Activated T-cell treated with anti-CD3 and anti-CD28 coated beads, Interleukin-2, amount 50 U/mL, for 72 hours (primary cell): ENCODE results near the gene PPP2R5D. TPM values are rescaled to one million over a fixed set of nuclear protein-coding genes. Genes with fewer than 3 reads are reported as not detected.

Experiments used
- ATAC-seq, 2 donors: fragments of 150-1000 bp; cut with Tn5 transposase; replicated peaks in 1 of 2; 2 replicates each; pipeline ENCODE4 v1.10.0; 2021; ENCODE audit warnings: moderate library complexity in 2 of 2, mild to moderate bottlenecking in 1 of 2
- DNase-seq, 2 donors: peaks; one replicate each; pipeline ENCODE4 v3.0.0; 2021 to 2022; ENCODE audit warnings: mixed read lengths in 1 of 2
- H3K27ac Mint-ChIP-seq: one replicate; pipeline ENCODE4 v1.8.0; 2022; ENCODE audit warnings: mild to moderate bottlenecking, moderate library complexity, mixed read lengths
- H3K27me3 Mint-ChIP-seq: one replicate; pipeline ENCODE4 v1.8.0; 2022; ENCODE audit warnings: low read depth, mixed read lengths
- H3K36me3 Mint-ChIP-seq, 2 donors: one replicate each; pipeline ENCODE4 v1.8.0; 2022; ENCODE audit warnings: mixed read lengths in 2 of 2, mild to moderate bottlenecking in 1 of 2; ENCODE audit not compliant: insufficient read depth in 2 of 2
- H3K4me1 Mint-ChIP-seq: one replicate; pipeline ENCODE4 v1.8.0; 2022; ENCODE audit warnings: low read depth, mixed read lengths
- H3K4me3 Mint-ChIP-seq, 2 donors: one replicate each; pipeline ENCODE4 v1.8.0; 2022; ENCODE audit warnings: mild to moderate bottlenecking in 2 of 2, mixed read lengths in 2 of 2, moderate library complexity in 2 of 2
- H3K9me3 Mint-ChIP-seq, 2 donors: one replicate each; pipeline ENCODE4 v1.8.0; 2022; ENCODE audit warnings: mixed read lengths in 2 of 2
- total RNA-seq, 2 donors: library from RNA; stranded (reverse); gene quantifications; one replicate each; pipeline ENCODE4 v1.2.3, GENCODE V29; 2022

The PPP2R5D gene
- total RNA-seq, 2 donors from 2014 or later: 51.3 to 60.5 TPM

DNA sequence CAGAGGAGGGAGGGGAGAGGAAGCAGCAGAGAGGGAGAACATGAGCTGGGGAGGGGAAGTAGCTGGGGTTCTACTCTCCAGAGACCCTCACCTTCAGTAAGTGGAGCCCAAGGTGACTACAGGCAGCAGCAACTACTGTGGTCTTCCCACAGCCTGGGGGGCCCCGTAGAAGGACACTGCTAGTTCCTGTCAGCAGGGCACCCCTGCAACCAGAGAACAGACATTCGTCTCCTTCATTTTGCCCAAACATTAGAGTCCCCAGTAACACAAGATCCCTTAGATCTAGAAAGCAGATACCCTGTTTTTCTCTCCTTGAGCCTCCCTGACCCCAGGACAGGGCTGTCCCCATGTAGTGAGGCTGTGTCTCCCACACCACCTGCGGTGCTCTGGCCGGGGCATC is 15.6 kb upstream of the PPP2R5D start:
- no peak for DNase-seq
- H3K27me3 Mint-ChIP-seq: no peaks in the 10 kb centered on the region
- peaks cover 2 to 10% of the 10 kb centered on the region in 2 donors for H3K36me3 Mint-ChIP-seq
- ATAC-seq: no peak
- no peak overlapping the region for H3K27ac Mint-ChIP-seq
- no peaks in the 10 kb centered on the region for H3K9me3 Mint-ChIP-seq
- H3K4me1 Mint-ChIP-seq: peaks cover 8% of the 10 kb centered on the region
- no peak overlapping the region for H3K4me3 Mint-ChIP-seq

DNA sequence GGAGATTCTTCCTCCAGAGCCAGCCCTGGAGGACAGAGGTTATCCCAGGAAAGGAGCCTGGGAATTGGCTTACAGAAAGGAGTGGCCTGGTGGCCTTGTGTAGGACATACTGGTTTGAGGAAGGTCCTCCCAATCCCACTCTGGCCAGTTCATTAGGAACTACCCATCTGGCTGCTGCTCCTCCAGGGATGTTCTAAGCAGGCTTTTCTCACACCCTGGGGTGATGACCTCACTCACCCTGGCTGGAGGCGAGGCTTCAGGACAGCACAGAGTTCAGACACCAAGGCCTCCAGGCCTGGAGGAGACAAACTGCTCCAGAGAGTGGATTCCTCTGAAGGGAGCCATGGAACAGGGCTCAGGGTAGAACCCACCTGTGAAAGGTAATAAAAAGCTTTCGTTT is 14.9 kb upstream of the PPP2R5D start:
- Mint-ChIP-seq H3K4me1 (peaks cover 8% of the 10 kb centered on the region), H3K27ac (no peak overlapping the region), H3K4me3 (no peak overlapping the region), H3K27me3 (no peaks in the 10 kb centered on the region), H3K9me3 (no peaks in the 10 kb centered on the region), H3K36me3 (peaks cover 2 to 10% of the 10 kb centered on the region in 2 donors)
- DNase-seq: no peak
- no peak for ATAC-seq

DNA sequence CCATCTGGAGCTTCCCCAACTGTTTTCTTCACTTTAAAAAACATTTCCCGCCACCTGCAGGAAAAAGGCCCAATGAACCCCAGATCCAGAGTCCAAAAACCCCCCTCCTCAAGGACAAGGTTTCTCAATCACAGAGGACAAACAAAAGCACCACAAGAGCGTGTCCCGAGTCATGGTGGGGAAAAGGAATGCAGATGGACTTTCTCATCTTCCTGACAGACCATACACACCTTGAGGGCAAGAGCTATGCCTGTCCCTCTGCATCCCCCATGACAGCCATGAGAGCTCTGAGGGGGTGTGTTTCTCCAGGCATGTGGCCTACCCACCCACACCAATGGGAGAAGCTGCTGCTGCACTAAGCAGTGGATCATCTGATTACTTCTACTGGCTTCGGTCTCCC is 14.4 kb upstream of the PPP2R5D start:
- H3K36me3 Mint-ChIP-seq: peaks cover 2 to 10% of the 10 kb centered on the region in 2 donors
- DNase-seq (no peak), ATAC-seq (no peak)
- no peak overlapping the region for H3K4me3 Mint-ChIP-seq
- no peak overlapping the region for H3K27ac Mint-ChIP-seq
- H3K4me1 Mint-ChIP-seq: peaks cover 12% of the 10 kb centered on the region
- H3K9me3 Mint-ChIP-seq: no peaks in the 10 kb centered on the region
- H3K27me3 Mint-ChIP-seq: no peaks in the 10 kb centered on the region

DNA sequence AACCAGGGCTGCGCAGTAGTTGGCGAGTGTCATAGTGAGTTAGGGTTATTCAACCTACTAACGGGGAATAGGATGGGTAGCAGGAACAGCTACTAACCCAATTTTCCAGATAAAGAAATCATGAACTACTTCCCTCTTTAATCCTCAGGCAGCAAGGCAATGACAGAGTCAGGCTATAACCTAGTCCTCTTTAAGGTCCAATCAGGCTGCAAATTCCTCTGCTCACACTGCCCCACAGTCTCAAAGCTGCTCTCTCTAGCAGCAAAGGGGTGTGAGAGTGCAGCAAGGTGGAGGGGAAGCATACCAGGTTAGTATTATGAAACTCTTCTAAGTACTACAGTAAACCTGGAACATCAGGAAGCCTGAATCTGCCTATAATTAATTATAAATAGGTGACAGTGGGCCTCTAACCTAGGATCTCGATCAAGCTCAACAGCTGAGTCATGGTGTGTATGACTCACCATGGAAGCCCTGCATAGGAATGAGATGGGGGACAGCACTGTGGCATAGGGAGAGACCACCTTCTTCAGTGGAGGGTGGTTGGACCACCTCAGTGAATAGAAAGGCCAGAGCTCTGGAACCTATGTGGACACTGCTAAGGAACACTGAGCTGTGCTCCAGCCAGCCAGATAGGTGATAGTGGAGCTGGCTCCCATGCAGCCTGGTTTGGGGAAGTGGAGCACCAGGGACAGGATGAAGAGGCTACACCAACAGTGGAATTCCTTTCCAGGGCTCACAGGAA is 13.3 kb upstream of the PPP2R5D start:
- H3K36me3 Mint-ChIP-seq: peaks cover 2 to 10% of the 10 kb centered on the region in 2 donors
- H3K4me3 Mint-ChIP-seq: no peak overlapping the region
- ATAC-seq (peak in 1 of 2 donors; percentile 70), DNase-seq (no peak)
- H3K27ac Mint-ChIP-seq: peak overlapping the region; percentile 2
- no peaks in the 10 kb centered on the region for H3K27me3 Mint-ChIP-seq
- peaks cover 23% of the 10 kb centered on the region for H3K4me1 Mint-ChIP-seq
- no peaks in the 10 kb centered on the region for H3K9me3 Mint-ChIP-seq

DNA sequence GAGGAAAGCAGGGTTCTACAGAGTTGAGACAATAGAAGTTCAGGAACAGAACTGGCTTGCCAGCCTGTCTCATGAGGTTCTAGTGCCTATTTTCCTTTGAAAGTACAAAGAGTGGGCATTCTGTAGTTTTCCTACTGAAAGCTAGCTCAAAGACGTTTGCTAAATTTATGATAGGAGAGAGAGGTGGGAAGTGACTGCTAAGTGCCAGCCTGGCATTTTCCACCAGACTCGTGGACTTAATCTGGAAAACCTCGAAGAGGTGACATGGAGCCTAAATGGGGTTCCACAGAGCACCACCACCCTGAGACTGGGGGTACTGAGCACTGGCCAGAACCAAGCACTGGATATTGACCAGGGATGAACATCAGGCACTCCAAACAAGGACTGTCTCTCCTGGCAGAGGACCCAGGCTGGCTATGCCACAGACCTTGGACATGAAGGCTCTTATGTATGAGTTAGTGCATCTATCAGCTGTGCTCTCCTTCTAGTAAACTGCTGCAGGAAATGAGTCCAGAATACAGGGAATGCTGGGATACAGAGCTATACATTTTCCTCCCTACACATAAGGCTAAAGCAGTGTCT is 12.5 kb upstream of the PPP2R5D start:
- H3K36me3 Mint-ChIP-seq: peaks cover 2 to 10% of the 10 kb centered on the region in 2 donors
- no peak overlapping the region for H3K4me3 Mint-ChIP-seq
- no peak overlapping the region for H3K27ac Mint-ChIP-seq
- H3K9me3 Mint-ChIP-seq: no peaks in the 10 kb centered on the region
- peaks cover 31% of the 10 kb centered on the region for H3K4me1 Mint-ChIP-seq
- no peaks in the 10 kb centered on the region for H3K27me3 Mint-ChIP-seq
- ATAC-seq (no peak), DNase-seq (no peak)

DNA sequence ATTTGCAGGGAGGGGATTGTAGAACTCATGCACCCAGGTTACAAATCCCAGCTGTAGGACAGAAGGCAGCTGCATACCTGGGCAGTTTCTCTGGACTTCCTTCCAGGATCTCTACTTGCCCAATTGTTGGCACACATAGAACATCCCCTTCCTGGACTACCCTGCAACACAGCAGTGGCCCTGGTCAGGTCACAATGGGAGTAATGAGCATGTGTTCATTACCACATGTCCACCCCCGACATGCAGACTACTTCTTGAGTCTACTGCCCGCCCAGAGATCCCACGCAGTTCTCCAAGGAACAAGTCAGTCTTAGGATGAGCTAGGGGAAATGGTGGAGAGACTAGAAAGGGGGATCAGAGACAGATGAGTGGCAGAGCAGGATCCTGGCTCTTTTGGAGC is 10.4 kb upstream of the PPP2R5D start:
- Mint-ChIP-seq H3K4me3 (no peak overlapping the region), H3K27me3 (no peaks in the 10 kb centered on the region), H3K36me3 (peaks cover 4 to 14% of the 10 kb centered on the region in 2 donors), H3K27ac (no peak overlapping the region), H3K4me1 (peaks cover 44% of the 10 kb centered on the region), H3K9me3 (no peaks in the 10 kb centered on the region)
- no peak for ATAC-seq
- no peak for DNase-seq

DNA sequence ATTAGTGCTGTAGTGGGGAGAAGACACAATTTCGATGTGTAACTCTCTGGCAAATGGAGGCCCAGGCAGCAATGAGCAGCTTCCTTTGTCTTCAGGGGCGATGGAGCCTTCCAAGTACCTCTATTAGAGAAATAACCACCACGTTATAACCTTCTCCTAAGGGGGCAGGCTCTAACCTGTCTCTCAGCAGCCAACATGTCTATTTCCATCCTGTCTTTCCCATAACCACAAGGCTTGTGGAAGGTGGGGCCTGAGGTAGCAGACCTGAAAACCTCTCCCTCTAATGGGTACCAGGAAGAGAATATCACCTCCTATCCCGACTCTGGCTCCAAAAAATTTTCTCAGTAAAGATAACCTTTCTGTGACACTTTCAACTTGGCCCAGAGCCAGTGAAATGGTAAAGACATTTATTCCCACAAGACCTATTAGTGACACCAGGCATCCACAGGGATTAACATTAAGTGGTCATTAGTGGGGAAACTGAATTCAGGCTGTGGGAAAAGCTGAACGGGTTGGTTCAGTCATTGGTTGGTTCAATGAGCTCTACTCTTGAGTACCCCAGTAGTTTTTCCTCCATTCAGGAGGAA is 9.4 kb upstream of the PPP2R5D start:
- Mint-ChIP-seq H3K4me3 (peak overlapping the region in 1 of 2 donors; percentile 38), H3K27ac (no peak overlapping the region), H3K9me3 (no peaks in the 10 kb centered on the region), H3K27me3 (no peaks in the 10 kb centered on the region), H3K36me3 (peaks cover 4 to 12% of the 10 kb centered on the region in 2 donors), H3K4me1 (peaks cover 53% of the 10 kb centered on the region)
- DNase-seq (no peak), ATAC-seq (no peak)

DNA sequence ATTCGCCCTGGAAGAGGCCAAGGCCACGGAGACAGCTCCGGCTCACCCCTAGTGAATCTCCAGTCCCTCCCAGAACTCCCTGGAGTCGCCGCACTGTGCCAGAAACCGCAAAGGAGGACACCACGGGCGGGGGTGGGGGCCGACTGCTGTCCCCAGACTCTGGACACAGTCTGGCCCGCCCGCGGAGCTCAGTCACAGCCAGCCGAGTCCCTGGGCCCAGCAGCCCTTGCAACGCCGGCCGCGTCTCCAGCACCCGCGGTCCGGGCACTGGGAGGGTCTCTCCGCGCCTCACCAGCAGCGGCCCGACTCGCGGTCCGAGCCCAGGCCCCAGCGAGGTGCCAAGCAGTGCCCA is 5.9 kb upstream of the PPP2R5D start:
- ATAC-seq (peak in 1 of 2 donors; percentile 1), DNase-seq (peak in 1 of 2 donors; percentile 16)
- peak overlapping the region; percentile 90 to 91 for H3K4me3 Mint-ChIP-seq
- no peaks in the 10 kb centered on the region for H3K9me3 Mint-ChIP-seq
- peaks cover 47% of the 10 kb centered on the region for H3K4me1 Mint-ChIP-seq
- no peaks in the 10 kb centered on the region for H3K27me3 Mint-ChIP-seq
- peaks cover 2 to 10% of the 10 kb centered on the region in 2 donors for H3K36me3 Mint-ChIP-seq
- H3K27ac Mint-ChIP-seq: peak overlapping the region; percentile 88

DNA sequence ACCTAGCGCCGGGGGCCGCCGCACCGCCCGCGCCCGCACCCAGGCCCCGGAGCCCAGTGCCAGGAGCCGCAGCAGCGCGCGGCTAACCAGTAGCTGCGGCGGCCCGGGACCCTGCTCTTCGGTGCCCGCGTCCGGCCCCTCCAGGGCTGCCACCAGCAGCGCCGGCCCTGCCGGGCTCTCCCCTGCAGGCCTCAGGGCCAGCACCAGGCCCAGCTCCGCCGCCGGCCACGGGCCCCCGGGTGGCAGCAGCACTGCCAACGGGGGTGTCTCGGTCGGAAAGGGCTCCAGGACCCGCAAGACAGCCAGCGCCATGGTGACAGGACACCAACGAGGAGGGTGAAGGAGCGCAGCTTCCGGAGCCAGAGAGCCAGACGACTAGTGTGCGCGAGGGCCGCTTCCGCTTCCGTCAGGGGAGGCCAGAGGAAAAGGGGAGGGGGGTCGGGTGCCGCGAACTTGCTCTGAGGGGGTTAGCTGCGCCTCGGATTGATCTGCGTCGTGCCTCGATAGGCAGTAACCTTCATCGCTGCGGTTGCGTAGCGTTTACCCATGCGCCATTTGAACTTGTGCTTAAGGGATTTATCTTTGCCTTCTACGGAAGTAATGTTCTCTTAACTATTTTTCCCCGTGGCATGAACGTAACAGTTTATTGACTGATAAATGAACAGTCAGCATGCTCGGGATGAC is 5.4 kb upstream of the PPP2R5D start, which contains the start of gene PEX6:
PEX6 (minus strand) TSS at position 343 of the 684 bp plus-strand sequence; CDS start at position 312, 31 bp downstream.
- DNase-seq (peak; percentile 94 to 97), ATAC-seq (peak; percentile 96)
- Mint-ChIP-seq H3K4me3 (peak within 1 kb of the TSS; percentile 91 to 96), H3K4me1 (peaks cover 51% of the 10 kb centered on the region), H3K36me3 (peaks cover 2 to 10% of the 10 kb centered on the region in 2 donors), H3K9me3 (no peaks in the 10 kb centered on the region), H3K27ac (peak within 1 kb of the TSS; percentile 92), H3K27me3 (no peaks in the 10 kb centered on the region)

DNA sequence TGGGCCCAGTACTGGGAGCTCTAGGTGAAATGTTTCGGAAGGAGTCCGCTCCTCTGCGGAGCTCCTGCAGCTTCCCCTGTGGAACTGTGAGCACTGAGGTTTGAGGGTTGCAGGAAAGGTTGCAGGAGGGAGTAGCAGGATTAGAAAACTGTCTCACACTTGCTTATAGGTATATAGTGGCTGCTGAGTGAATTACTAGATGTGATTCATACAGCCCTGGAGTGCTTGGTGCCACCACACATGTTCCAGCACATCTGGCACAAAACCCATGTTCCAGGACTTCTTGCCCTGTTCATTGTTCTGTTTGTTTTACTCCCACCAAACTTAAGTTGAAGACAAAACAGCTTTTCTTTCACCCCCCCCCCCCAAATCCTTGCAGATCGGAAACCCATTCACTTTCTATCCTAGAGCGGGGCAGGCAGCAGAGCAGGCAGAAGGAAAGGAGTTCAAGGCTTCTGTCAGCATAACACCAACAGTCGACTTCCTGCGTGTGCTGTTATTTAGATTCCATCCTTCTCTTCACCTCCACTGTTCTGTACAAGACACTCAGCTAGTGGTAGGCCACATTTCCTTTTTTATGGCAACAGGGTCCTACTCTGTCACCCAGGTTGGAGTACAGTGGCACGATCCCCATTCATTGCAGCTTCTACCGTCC is 4.7 kb upstream of the PPP2R5D start:
- Mint-ChIP-seq H3K4me1 (peaks cover 53% of the 10 kb centered on the region), H3K27me3 (no peaks in the 10 kb centered on the region), H3K27ac (peak overlapping the region; percentile 92), H3K9me3 (no peaks in the 10 kb centered on the region), H3K4me3 (peak overlapping the region; percentile 91 to 96), H3K36me3 (peaks cover 2 to 10% of the 10 kb centered on the region in 2 donors)
- peak; percentile 33 to 36 for ATAC-seq
- no peak for DNase-seq

DNA sequence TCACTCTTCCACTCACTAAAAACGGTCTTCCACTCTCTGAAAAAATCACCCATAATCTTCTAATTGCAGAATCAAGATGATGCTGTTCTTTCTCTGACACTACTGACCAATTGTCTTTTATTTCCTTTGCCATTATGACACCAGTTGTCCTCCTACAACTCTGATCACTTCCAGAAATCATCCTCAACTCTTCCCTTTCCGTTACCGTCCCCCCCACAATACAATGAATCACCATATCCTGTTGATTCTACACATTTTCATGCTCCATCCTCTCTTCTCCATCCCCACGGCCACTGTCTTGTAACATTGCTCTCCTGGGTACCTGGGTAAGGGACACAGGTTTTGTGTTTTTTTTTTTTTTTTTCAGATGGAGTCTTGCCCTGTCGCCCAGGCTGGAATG is 2.5 kb upstream of the PPP2R5D start:
- no peaks in the 10 kb centered on the region for H3K27me3 Mint-ChIP-seq
- no peak overlapping the region for H3K4me3 Mint-ChIP-seq
- DNase-seq: no peak
- no peaks in the 10 kb centered on the region for H3K9me3 Mint-ChIP-seq
- H3K36me3 Mint-ChIP-seq: peaks cover 3 to 6% of the 10 kb centered on the region in 2 donors
- H3K27ac Mint-ChIP-seq: peak overlapping the region; percentile 7
- ATAC-seq: no peak
- H3K4me1 Mint-ChIP-seq: peaks cover 49% of the 10 kb centered on the region

DNA sequence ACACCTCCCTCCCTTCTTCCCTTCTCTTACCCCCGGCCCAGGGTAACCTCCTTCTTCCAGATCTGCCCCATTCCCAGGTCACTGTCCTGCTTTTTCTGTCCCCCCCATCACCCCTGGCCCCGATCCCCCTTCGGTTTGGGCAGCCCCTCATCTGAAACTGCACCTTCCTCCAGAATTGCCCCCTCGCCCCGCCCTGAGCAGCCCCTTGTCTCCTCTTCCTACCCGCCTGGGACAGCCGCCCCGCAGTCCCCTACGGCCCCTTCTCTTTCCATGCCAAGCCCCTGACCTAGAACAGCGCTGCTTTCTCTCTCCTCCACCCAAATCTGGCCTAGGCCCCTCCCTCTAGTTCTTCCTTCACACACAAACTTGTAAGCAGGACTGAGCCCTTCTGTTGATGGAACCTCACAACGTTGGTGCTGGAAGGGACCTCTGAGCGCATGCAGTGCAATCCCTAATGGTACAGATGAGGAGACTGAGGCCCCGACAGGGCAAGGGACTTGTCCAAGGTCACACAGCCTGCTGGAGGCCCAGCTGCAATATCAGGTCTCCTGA is 630 bp downstream of the PPP2R5D start:
- peak overlapping the region; percentile 81 to 99 for H3K4me3 Mint-ChIP-seq
- H3K4me1 Mint-ChIP-seq: peaks cover 45% of the 10 kb centered on the region

More for the DNA sequence above, 630 bp downstream of the PPP2R5D start:
- Mint-ChIP-seq H3K36me3 (peaks cover 2 to 5% of the 10 kb centered on the region in 2 donors), H3K27me3 (no peaks in the 10 kb centered on the region), H3K9me3 (no peaks in the 10 kb centered on the region), H3K27ac (peak overlapping the region; percentile 26)
- ATAC-seq (no peak), DNase-seq (peak in 1 of 2 donors; percentile 19)
